ENCODE results near the gene CACNA1S.

Gene CACNA1S

GRCh38 chr1:200998323-200998722, 113.9 kb downstream of the CACNA1S start:
- ChIA-PET POLR2A (no interaction called here), CTCF (interaction anchor here (1.0 to 1.5 kb wide), 3 partner anchors 9 to 44 kb away, joined by 4 to 6 read pairs (median 6); no protein-coding TSS in a partner anchor)
- DNase-seq (ENCODE audit: low read depth, low spot score) = no peak
- H3K4me3 ChIP-seq (ENCODE audit: low read depth, low read length) = no peak overlapping the region
- no peak for TF ChIP-seq CTCF (IDR thresholded peaks at IDR 0.05; ENCODE audit: insufficient read depth, low read length, missing control alignments)

- ChIA-PET CTCF (interaction anchor here (14.0 kb wide), 1 partner anchor 19 kb away, joined by 141 read pairs; no protein-coding TSS in a partner anchor), POLR2A (no interaction called here)
- no peak for TF ChIP-seq CTCF (IDR thresholded peaks at IDR 0.05; ENCODE audit: insufficient read depth, low read length, missing control alignments)
- no peak overlapping the region for H3K4me3 ChIP-seq (ENCODE audit: low read depth, low read length)
- no peak for DNase-seq (ENCODE audit: low read depth, low spot score)
Measured at GRCh38 chr1:200992382-200993048, 119.7 kb downstream of the CACNA1S start.

GRCh38 chr1:200991097-200991614, 121.1 kb downstream of the CACNA1S start:
- H3K4me3 ChIP-seq (ENCODE audit: low read depth, low read length) = no peak overlapping the region
- CTCF ChIA-PET = interaction anchor here (0.6 to 14.0 kb wide), 2 partner anchors 17 to 32 kb away, joined by 3 to 141 read pairs; no protein-coding TSS in a partner anchor
- POLR2A ChIA-PET = no interaction called here
- DNase-seq (ENCODE audit: low read depth, low spot score) = no peak
- TF ChIP-seq CTCF (IDR thresholded peaks at IDR 0.05; ENCODE audit: insufficient read depth, low read length, missing control alignments) = no peak

GRCh38 chr1:200990114-200990513, 122.1 kb downstream of the CACNA1S start:
- DNase-seq (ENCODE audit: low read depth, low spot score) = no peak
- TF ChIP-seq CTCF (IDR thresholded peaks at IDR 0.05; ENCODE audit: insufficient read depth, low read length, missing control alignments) = no peak
- no peak overlapping the region for H3K4me3 ChIP-seq (ENCODE audit: low read depth, low read length)
- ChIA-PET CTCF (interaction anchor here (1.2 to 14.0 kb wide), 4 partner anchors 9 to 52 kb away, joined by 4 to 141 read pairs (median 8); no protein-coding TSS in a partner anchor), POLR2A (no interaction called here)
